NB4 (cell line): ENCODE data around the gene CCDC51.

Experiments used
- DNase-seq: peaks from one replicate; pipeline ENCODE4 v3.0.0; 2010; ENCODE audit warnings: low read depth
- H3K4me3 ChIP-seq: one replicate; pipeline ENCODE4 v1.5.1; 2011; ENCODE audit warnings: mild to moderate bottlenecking, low read depth, low read length, moderate library complexity
- CTCF ChIP-seq: IDR thresholded peaks from one replicate; pipeline ENCODE4 v1.5.1; 2012; ENCODE audit warnings: low read depth, low read length
- MAX ChIP-seq: IDR thresholded peaks from 2 replicates; pipeline ENCODE4 v1.6.1; 2011; ENCODE audit warnings: low read depth, low read length
- MYC ChIP-seq: IDR thresholded peaks from 2 replicates; pipeline ENCODE4 v1.6.1; 2011; ENCODE audit warnings: low read depth, low read length
- POLR2A ChIP-seq: IDR thresholded peaks from 2 replicates; pipeline ENCODE4 v1.6.1; 2011; ENCODE audit warnings: mild to moderate bottlenecking; ENCODE audit not compliant: insufficient read length; ENCODE audit errors: extremely low read depth

The CCDC51 gene

GRCh38 chr3:48399387-48400172, 40.3 kb downstream of the CCDC51 start:
- H3K4me3 ChIP-seq = no peak overlapping the region
- TF ChIP-seq MYC = no peak
- no peak for TF ChIP-seq MAX
- no peak for TF ChIP-seq POLR2A
- TF ChIP-seq CTCF = no peak
- peak; percentile 33 for DNase-seq

GRCh38 chr3:48398701-48399386, 41.1 kb downstream of the CCDC51 start:
- no peak for DNase-seq
- H3K4me3 ChIP-seq = no peak overlapping the region
- no peak for TF ChIP-seq CTCF
- no peak for TF ChIP-seq MYC
- TF ChIP-seq POLR2A = no peak
- no peak for TF ChIP-seq MAX

- no peak for DNase-seq
- no peak for TF ChIP-seq POLR2A
- TF ChIP-seq CTCF = no peak
- no peak for TF ChIP-seq MYC
- TF ChIP-seq MAX = no peak
- no peak overlapping the region for H3K4me3 ChIP-seq
Observed at GRCh38 chr3:48397767-48398681, 41.9 kb downstream of the CCDC51 start.

GRCh38 chr3:48395714-48396113, 44.2 kb downstream of the CCDC51 start:
- TF ChIP-seq MAX = no peak
- TF ChIP-seq MYC = no peak
- TF ChIP-seq POLR2A = no peak
- TF ChIP-seq CTCF = no peak
- no peak for DNase-seq
- no peak overlapping the region for H3K4me3 ChIP-seq

- no peak overlapping the region for H3K4me3 ChIP-seq
- TF ChIP-seq MYC (no peak), POLR2A (no peak), CTCF (no peak), MAX (no peak)
- no peak for DNase-seq
Observed at GRCh38 chr3:48394391-48394790, 45.5 kb downstream of the CCDC51 start.
